ENCODE measurements around the gene CLCN7.
A peak's percentile ranks its signal among the peaks of the same experiment; 100 is the strongest.

The CLCN7 gene, protein sequence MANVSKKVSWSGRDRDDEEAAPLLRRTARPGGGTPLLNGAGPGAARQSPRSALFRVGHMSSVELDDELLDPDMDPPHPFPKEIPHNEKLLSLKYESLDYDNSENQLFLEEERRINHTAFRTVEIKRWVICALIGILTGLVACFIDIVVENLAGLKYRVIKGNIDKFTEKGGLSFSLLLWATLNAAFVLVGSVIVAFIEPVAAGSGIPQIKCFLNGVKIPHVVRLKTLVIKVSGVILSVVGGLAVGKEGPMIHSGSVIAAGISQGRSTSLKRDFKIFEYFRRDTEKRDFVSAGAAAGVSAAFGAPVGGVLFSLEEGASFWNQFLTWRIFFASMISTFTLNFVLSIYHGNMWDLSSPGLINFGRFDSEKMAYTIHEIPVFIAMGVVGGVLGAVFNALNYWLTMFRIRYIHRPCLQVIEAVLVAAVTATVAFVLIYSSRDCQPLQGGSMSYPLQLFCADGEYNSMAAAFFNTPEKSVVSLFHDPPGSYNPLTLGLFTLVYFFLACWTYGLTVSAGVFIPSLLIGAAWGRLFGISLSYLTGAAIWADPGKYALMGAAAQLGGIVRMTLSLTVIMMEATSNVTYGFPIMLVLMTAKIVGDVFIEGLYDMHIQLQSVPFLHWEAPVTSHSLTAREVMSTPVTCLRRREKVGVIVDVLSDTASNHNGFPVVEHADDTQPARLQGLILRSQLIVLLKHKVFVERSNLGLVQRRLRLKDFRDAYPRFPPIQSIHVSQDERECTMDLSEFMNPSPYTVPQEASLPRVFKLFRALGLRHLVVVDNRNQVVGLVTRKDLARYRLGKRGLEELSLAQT

DNA sequence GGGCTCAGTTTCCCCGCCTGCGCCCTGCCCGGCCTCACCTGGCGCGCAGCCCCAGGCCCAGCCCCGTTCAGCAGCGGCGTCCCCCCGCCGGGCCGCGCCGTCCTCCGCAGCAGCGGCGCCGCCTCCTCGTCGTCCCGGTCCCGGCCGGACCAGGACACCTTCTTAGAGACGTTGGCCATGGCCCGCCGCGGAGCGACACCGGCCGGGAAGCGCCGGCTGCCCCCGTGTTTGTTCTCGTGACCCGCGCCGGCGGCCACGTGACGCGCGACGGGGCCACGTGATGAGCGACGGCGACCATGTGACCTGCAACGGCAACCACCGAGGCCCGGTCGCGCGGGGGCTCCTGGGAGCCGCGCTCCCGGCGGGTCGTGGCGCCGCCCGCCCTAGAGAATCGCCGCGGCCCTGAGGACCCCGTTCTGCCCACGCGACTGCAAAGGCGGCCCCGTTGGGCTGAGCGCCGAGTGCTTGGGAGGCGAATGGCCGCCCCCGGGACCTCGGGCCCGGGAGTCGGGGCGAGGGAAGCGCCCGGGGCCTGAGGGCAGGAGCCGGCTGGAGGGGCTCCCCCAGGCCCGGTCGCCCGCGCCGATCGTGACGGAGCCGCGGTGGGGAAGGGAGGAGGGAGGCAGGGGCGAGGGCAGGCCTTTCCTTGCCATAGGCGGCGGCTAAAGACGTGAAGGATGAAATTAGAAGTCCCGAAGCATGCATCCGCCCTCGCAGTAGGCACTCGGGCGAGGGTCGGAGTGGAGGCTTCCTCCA, at the start of gene CLCN7:
Gene CLCN7, minus strand, starts transcription at position 233 of the 756 bp plus-strand sequence. Its CDS starts 54 bp downstream, at position 179.
- H3K27ac ChIP-seq (ENCODE audit: low read length): peak within 1 kb of the TSS; percentile 58
- H3K4me1 ChIP-seq (ENCODE audit: insufficient read depth, low read length): peaks cover 4% of the 10 kb centered on the region; the same call in 1 of the 2 replicates
- no peaks in the 10 kb centered on the region for H3K9me3 ChIP-seq (ENCODE audit: insufficient read depth, low read depth, low read length)

DNA sequence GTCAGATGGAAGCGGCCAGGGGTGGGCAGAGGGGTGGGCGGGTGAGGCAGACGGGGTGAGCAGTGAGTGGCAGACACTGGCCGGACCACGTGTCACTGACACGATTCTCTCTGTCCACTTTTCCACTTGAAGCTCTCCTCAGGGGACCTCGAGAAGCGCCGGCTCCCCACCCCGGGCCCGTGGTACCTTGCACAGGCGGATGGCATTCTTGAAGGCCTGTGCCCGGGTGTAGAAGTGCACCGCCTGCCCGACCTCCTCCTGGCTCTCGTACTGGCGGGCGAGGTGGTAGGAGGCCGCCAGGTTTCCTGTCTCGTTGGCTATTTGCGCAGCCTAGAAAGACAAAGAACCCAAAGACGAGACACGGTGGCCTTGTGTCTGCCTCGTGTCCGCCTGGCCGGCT, 49.5 kb upstream of the CLCN7 start:
- Histone ChIP-seq H3K36me3 (ENCODE audit: insufficient read depth, low read depth, low read length) (no peaks in the 10 kb centered on the region), H3K27ac (ENCODE audit: low read length) (no peak overlapping the region), H3K4me3 (ENCODE audit: low read length) (no peak overlapping the region), H3K9me3 (ENCODE audit: insufficient read depth, low read depth, low read length) (no peaks in the 10 kb centered on the region), H3K4me1 (ENCODE audit: insufficient read depth, low read length) (no peaks in the 10 kb centered on the region), H3K27me3 (ENCODE audit: insufficient read depth, low read length) (no peaks in the 10 kb centered on the region), H3K9ac (ENCODE audit: low read depth, low read length) (no peak overlapping the region)

More for the DNA sequence above, at the start of gene CLCN7:
- peaks cover 14% of the 10 kb centered on the region for H3K27me3 ChIP-seq (ENCODE audit: insufficient read depth, low read length)
- H3K9ac ChIP-seq (ENCODE audit: low read depth, low read length): peak within 1 kb of the TSS; percentile 77
- H3K36me3 ChIP-seq (ENCODE audit: insufficient read depth, low read depth, low read length): no peaks in the 10 kb centered on the region
- H3K4me3 ChIP-seq (ENCODE audit: low read length): peak within 1 kb of the TSS; percentile 81

DNA sequence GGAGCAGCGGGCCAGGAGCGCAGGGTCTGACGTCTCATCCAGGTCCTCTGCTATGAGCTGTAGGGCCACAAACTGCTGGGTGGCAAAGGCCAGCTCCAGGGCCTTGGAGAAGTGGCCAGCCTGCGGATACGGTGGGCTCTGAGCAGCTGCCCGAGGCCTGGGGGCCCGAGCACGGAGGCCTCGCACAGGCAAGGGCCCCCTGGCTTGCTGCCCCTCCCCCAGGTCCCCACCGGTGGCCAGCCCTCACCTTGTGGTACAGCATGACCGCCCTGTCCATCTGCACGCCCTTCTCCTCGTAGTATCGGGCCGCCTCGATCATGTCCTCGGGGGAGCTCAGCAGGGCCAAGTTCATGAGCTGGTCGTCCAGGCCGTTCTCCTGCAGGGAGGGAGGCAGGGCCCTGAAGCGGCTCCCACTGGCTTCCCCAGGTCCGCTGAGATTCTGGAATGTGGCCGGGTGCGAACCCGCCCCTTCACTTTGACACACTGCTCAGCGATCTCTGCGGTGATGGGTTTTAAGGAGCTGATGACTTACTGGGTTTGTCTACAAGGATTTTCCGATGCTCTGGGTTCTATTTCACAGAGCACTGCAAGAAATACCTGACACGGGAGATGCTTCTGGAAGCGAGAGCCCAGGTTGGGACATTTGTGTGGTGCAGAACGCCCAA, 48.9 kb upstream of the CLCN7 start:
- no peak overlapping the region for H3K27ac ChIP-seq (ENCODE audit: low read length)
- H3K36me3 ChIP-seq (ENCODE audit: insufficient read depth, low read depth, low read length): no peaks in the 10 kb centered on the region
- no peaks in the 10 kb centered on the region for H3K4me1 ChIP-seq (ENCODE audit: insufficient read depth, low read length)
- H3K4me3 ChIP-seq (ENCODE audit: low read length): no peak overlapping the region
- no peaks in the 10 kb centered on the region for H3K27me3 ChIP-seq (ENCODE audit: insufficient read depth, low read length)
- no peaks in the 10 kb centered on the region for H3K9me3 ChIP-seq (ENCODE audit: insufficient read depth, low read depth, low read length)
- no peak overlapping the region for H3K9ac ChIP-seq (ENCODE audit: low read depth, low read length)

DNA sequence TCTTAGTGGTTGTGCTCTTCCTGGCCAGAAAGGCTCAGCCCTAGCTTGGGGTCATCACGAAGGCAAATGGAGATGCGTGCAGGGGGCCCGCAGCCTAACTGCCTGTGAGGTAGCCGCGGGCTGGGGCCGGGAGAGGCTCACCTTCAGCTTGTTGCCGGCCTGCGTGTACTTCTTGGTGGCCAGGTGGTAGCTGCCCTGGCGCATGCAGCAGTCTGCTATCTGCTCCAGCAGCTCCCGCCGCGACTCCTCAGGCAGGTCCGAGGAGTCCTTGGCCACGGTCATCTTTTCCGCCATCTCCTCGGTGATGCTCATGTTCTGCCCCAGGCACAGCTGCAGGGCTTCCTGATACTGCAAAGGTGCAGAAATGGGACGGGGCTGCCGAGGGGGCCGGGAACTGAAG, 45.6 kb upstream of the CLCN7 start:
- Histone ChIP-seq H3K4me1 (ENCODE audit: insufficient read depth, low read length) (no peaks in the 10 kb centered on the region), H3K9me3 (ENCODE audit: insufficient read depth, low read depth, low read length) (no peaks in the 10 kb centered on the region), H3K27me3 (ENCODE audit: insufficient read depth, low read length) (no peaks in the 10 kb centered on the region), H3K9ac (ENCODE audit: low read depth, low read length) (no peak overlapping the region), H3K27ac (ENCODE audit: low read length) (no peak overlapping the region), H3K36me3 (ENCODE audit: insufficient read depth, low read depth, low read length) (no peaks in the 10 kb centered on the region), H3K4me3 (ENCODE audit: low read length) (no peak overlapping the region)

DNA sequence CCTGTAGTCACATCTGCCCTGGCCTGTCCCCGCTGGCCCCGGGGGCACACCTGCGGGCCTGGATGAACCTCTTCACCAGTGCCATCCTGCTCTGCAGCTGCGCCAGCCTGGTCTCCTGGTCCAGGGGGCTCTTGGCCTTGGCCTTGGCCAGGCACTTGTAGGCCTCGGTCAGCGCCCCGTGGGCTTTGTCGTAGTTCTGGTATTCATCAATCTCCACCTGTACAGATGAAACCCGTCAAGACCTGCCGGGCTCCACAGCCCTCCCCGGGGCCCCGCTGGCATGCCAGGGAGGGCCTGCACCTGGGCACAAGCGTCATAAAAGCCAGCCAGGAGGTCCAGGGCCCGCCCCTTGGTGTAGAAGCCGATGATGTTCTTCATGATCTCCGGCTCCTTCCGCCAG, 45.0 kb upstream of the CLCN7 start:
- no peaks in the 10 kb centered on the region for H3K36me3 ChIP-seq (ENCODE audit: insufficient read depth, low read depth, low read length)
- H3K4me1 ChIP-seq (ENCODE audit: insufficient read depth, low read length): no peaks in the 10 kb centered on the region
- no peak overlapping the region for H3K27ac ChIP-seq (ENCODE audit: low read length)
- no peak overlapping the region for H3K9ac ChIP-seq (ENCODE audit: low read depth, low read length)
- H3K4me3 ChIP-seq (ENCODE audit: low read length): no peak overlapping the region
- H3K9me3 ChIP-seq (ENCODE audit: insufficient read depth, low read depth, low read length): no peaks in the 10 kb centered on the region
- H3K27me3 ChIP-seq (ENCODE audit: insufficient read depth, low read length): no peaks in the 10 kb centered on the region

DNA sequence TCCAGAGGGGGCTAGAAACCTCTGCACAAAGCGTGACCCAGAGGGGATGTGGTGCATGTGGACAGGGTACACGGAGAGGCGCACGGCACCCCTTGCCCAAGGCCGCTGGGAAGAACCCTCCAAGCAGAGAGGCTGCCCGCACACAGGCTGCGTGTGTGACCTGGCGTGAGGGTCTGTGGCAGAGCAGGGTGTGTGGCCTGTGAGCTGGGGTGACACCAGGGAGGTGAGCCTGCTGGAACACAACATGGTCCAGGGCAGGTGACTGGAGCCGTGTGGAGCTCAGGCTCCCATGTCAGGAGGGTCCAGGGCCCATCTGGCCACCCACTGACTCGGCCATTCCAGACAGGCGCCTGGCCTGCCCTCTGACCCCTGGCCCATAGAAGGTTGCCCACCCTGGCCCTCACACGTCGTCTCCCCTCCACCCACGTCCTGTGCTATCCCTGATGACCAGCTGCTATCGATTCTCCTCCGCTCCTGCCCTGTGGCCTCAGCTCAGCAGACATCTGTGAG, 43.9 kb upstream of the CLCN7 start:
- H3K27me3 ChIP-seq (ENCODE audit: insufficient read depth, low read length): no peaks in the 10 kb centered on the region
- no peak overlapping the region for H3K27ac ChIP-seq (ENCODE audit: low read length)
- H3K4me1 ChIP-seq (ENCODE audit: insufficient read depth, low read length): no peaks in the 10 kb centered on the region
- no peak overlapping the region for H3K4me3 ChIP-seq (ENCODE audit: low read length)
- H3K9me3 ChIP-seq (ENCODE audit: insufficient read depth, low read depth, low read length): peaks cover 4% of the 10 kb centered on the region; the same call in 1 of the 2 replicates
- H3K36me3 ChIP-seq (ENCODE audit: insufficient read depth, low read depth, low read length): no peaks in the 10 kb centered on the region
- no peak overlapping the region for H3K9ac ChIP-seq (ENCODE audit: low read depth, low read length)

DNA sequence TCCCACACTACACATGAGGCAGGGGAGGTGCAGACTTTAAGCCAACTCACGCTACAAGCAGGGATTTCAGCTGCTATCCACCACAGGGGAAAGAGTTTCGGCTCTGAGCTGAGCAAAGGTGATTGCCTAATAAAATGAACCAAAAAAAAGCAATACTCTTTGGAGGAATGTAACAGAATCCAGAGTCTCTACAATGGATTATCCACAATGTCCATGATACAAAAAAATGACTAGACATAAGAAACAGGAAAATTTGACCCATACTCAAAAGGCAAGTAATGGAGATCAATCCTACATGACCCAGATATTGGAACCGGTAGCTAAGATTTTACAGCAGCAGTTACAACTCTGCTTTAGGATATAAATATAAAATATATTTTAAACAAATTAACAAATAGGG, 39.7 kb upstream of the CLCN7 start:
- Histone ChIP-seq H3K4me1 (ENCODE audit: insufficient read depth, low read length) (no peaks in the 10 kb centered on the region), H3K9me3 (ENCODE audit: insufficient read depth, low read depth, low read length) (peaks cover 4% of the 10 kb centered on the region; the same call in 1 of the 2 replicates), H3K27me3 (ENCODE audit: insufficient read depth, low read length) (no peaks in the 10 kb centered on the region), H3K4me3 (ENCODE audit: low read length) (no peak overlapping the region), H3K9ac (ENCODE audit: low read depth, low read length) (no peak overlapping the region), H3K36me3 (ENCODE audit: insufficient read depth, low read depth, low read length) (peaks cover 6% of the 10 kb centered on the region), H3K27ac (ENCODE audit: low read length) (no peak overlapping the region)

DNA sequence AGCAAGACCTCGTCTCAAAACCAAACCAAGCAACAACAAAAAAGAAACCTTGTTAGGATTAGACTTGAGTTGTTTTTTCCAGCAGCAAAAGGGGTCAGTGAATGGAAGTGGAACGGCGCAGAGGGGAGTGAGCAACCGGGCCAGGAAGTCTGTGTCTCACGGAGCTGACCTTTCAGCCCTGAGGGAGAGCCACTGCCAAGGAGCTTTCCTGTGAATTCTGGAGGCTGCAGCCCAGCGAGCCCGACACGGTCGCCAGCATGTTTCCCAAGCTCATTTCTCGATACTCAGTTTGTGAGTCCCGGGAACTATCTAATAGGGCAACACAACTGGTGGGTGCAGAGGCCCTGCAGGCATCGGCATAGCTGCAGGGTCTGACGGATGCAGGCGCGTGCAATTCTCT, 37.9 kb upstream of the CLCN7 start:
- Histone ChIP-seq H3K27me3 (ENCODE audit: insufficient read depth, low read length) (no peaks in the 10 kb centered on the region), H3K27ac (ENCODE audit: low read length) (no peak overlapping the region), H3K9ac (ENCODE audit: low read depth, low read length) (no peak overlapping the region), H3K4me3 (ENCODE audit: low read length) (no peak overlapping the region), H3K9me3 (ENCODE audit: insufficient read depth, low read depth, low read length) (peaks cover 4% of the 10 kb centered on the region; the same call in 1 of the 2 replicates), H3K4me1 (ENCODE audit: insufficient read depth, low read length) (no peaks in the 10 kb centered on the region), H3K36me3 (ENCODE audit: insufficient read depth, low read depth, low read length) (peaks cover 6% of the 10 kb centered on the region)

DNA sequence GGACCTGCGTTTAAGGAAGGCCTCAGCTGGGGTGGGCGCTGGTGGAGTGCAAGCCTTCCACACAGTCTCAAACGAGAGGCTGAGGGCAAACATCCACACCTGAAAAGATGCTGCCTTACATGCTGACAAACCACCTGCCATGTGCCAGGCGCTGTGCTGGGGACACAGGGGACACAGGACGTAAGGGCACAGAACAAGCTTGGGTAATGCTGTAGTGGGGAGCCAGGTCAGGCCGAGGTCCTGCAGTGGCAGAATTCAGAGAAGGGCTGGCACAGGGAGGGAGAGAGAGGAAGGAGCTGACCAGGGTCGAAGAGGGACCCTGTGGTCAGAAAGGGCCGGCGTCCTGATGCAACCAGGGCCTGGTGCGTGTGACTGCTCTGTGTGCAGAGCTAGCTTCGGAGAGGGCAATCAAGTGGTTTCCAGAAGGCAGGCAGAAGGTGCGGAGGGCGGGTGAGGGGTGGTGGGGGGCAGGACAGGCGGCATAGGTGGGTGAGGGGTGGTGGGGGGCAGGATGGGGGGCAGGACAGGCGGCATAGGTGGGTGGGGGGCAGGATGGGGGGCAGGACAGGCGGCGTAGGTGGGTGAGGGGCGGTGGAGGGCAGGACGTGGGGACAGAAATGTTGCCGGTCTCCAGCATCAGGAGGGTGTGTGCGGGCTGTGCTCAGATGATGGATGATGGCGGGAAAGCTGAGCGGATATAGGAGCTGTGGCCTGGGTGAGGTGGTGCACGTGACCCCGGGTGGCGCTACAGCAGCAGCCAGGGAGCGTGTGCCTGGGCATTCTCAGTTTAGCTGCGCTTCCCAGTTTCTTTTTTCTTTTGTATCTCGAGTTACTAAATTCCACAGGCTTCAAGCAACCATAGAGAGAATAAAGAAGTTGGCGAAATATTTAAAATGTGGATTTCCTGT, 37.1 kb upstream of the CLCN7 start:
- no peaks in the 10 kb centered on the region for H3K27me3 ChIP-seq (ENCODE audit: insufficient read depth, low read length)
- H3K9ac ChIP-seq (ENCODE audit: low read depth, low read length): no peak overlapping the region
- peaks cover 6% of the 10 kb centered on the region for H3K36me3 ChIP-seq (ENCODE audit: insufficient read depth, low read depth, low read length)
- H3K4me1 ChIP-seq (ENCODE audit: insufficient read depth, low read length): no peaks in the 10 kb centered on the region
- H3K27ac ChIP-seq (ENCODE audit: low read length): no peak overlapping the region
- H3K9me3 ChIP-seq (ENCODE audit: insufficient read depth, low read depth, low read length): peaks cover 4% of the 10 kb centered on the region; the same call in 1 of the 2 replicates
- no peak overlapping the region for H3K4me3 ChIP-seq (ENCODE audit: low read length)

DNA sequence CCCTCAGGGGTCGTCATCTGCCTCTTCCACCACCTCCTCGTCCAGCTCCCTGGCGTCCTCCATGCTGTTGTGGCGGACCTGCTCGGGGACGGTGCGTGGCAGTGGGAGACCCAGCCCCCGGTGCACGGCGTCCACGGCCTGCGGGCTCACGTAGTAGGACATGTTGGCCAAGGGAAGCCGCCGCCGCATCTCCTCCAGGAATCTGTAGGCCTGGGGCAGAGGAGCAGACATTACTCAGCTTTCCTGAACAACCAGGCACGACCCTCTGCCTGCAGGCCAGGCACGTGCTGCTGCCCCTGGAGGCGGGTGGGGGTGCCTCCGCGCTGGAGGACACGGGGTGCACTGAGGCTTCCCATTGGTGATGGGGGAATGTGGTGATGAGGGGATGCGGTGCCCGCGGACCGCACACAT, 36.1 kb upstream of the CLCN7 start:
- peaks cover 6% of the 10 kb centered on the region for H3K36me3 ChIP-seq (ENCODE audit: insufficient read depth, low read depth, low read length)
- H3K4me3 ChIP-seq (ENCODE audit: low read length): no peak overlapping the region
- H3K27ac ChIP-seq (ENCODE audit: low read length): no peak overlapping the region
- H3K9me3 ChIP-seq (ENCODE audit: insufficient read depth, low read depth, low read length): peaks cover 4% of the 10 kb centered on the region; the same call in 1 of the 2 replicates
- no peaks in the 10 kb centered on the region for H3K4me1 ChIP-seq (ENCODE audit: insufficient read depth, low read length)
- H3K9ac ChIP-seq (ENCODE audit: low read depth, low read length): no peak overlapping the region
- no peaks in the 10 kb centered on the region for H3K27me3 ChIP-seq (ENCODE audit: insufficient read depth, low read length)

All from iPS-20b (cell line).